Measurements from ENCODE around the gene TMEM192. TPM values are rescaled to one million over a fixed set of nuclear protein-coding genes. Genes with fewer than 3 reads are reported as not detected.

The TMEM192 gene
- 12.0 and 12.1 TPM in 2 replicates for total RNA-seq (ENCODE audit: low replicate concordance)
- long read RNA-seq, full-length matches to known transcripts: 34 of 44 reads
- long read RNA-seq, partial matches to known transcripts: 1 of 44 reads
- long read RNA-seq, other reads (novel, unspliced or antisense): 9 of 44 reads

- H3K4me3 Mint-ChIP-seq: peak within 1 kb of the TSS; percentile 93
- H3K27me3 Mint-ChIP-seq: no peaks in the 10 kb centered on the region
- no peaks in the 10 kb centered on the region for H3K9me3 Mint-ChIP-seq
- peaks cover 17% of the 10 kb centered on the region for H3K4me1 Mint-ChIP-seq (ENCODE audit: unreplicated experiment)
- no peaks in the 10 kb centered on the region for H3K36me3 Mint-ChIP-seq
- TF ChIP-seq CTCF (conservative IDR thresholded peaks at IDR 0.05): peak; percentile 56
- peak within 1 kb of the TSS; percentile 89 for H3K27ac Mint-ChIP-seq
- peak; percentile 94 for DNase-seq (ENCODE audit: extremely low spot score, unreplicated experiment)
These were observed at the start of gene TMEM192 for GRCh38 chr4:165112368-165113121. TMEM192 (minus strand) TSS chr4:165112860; CDS start chr4:165112773, 87 bp downstream.

- no peaks in the 10 kb centered on the region for H3K36me3 Mint-ChIP-seq
- no peak overlapping the region for H3K27ac Mint-ChIP-seq
- DNase-seq (ENCODE audit: extremely low spot score, unreplicated experiment): no peak
- peaks cover 9% of the 10 kb centered on the region for H3K9me3 Mint-ChIP-seq
- H3K4me3 Mint-ChIP-seq: no peak overlapping the region
- H3K4me1 Mint-ChIP-seq (ENCODE audit: unreplicated experiment): no peaks in the 10 kb centered on the region
- H3K27me3 Mint-ChIP-seq: no peaks in the 10 kb centered on the region
- no peak for TF ChIP-seq CTCF (conservative IDR thresholded peaks at IDR 0.05)
These were observed 46.1 kb upstream of the TMEM192 start for GRCh38 chr4:165158762-165159161.

GRCh38 chr4:165156906-165157305 lies 44.2 kb upstream of the TMEM192 start:
- Mint-ChIP-seq H3K9me3 (peaks cover 9% of the 10 kb centered on the region), H3K27me3 (no peaks in the 10 kb centered on the region), H3K4me3 (no peak overlapping the region), H3K27ac (no peak overlapping the region), H3K4me1 (ENCODE audit: unreplicated experiment) (no peaks in the 10 kb centered on the region), H3K36me3 (no peaks in the 10 kb centered on the region)
- no peak for TF ChIP-seq CTCF (conservative IDR thresholded peaks at IDR 0.05)
- DNase-seq (ENCODE audit: extremely low spot score, unreplicated experiment): no peak

- DNase-seq (ENCODE audit: extremely low spot score, unreplicated experiment): no peak
- Mint-ChIP-seq H3K9me3 (peaks cover 9% of the 10 kb centered on the region), H3K4me1 (ENCODE audit: unreplicated experiment) (peaks cover 5% of the 10 kb centered on the region), H3K27me3 (no peaks in the 10 kb centered on the region), H3K4me3 (no peak overlapping the region), H3K36me3 (no peaks in the 10 kb centered on the region), H3K27ac (no peak overlapping the region)
- no peak for TF ChIP-seq CTCF (conservative IDR thresholded peaks at IDR 0.05)
These were observed 41.8 kb upstream of the TMEM192 start for GRCh38 chr4:165154482-165154881.

GRCh38 chr4:165152527-165152926 lies 39.9 kb upstream of the TMEM192 start:
- peaks cover 12% of the 10 kb centered on the region for H3K9me3 Mint-ChIP-seq
- no peaks in the 10 kb centered on the region for H3K27me3 Mint-ChIP-seq
- no peaks in the 10 kb centered on the region for H3K36me3 Mint-ChIP-seq
- no peak for TF ChIP-seq CTCF (conservative IDR thresholded peaks at IDR 0.05)
- no peak overlapping the region for H3K4me3 Mint-ChIP-seq
- no peak overlapping the region for H3K27ac Mint-ChIP-seq
- H3K4me1 Mint-ChIP-seq (ENCODE audit: unreplicated experiment): peaks cover 5% of the 10 kb centered on the region
- no peak for DNase-seq (ENCODE audit: extremely low spot score, unreplicated experiment)

Measured in type B pancreatic cell (in vitro differentiated cells).